ENCODE data around the gene PDE6D. TPM values are rescaled to one million over a fixed set of nuclear protein-coding genes. Genes with fewer than 3 reads are reported as not detected.

Gene PDE6D
- total and polyA plus RNA-seq, 2 experiments from 2014 or later, result 35.2 to 55.6 TPM

DNA sequence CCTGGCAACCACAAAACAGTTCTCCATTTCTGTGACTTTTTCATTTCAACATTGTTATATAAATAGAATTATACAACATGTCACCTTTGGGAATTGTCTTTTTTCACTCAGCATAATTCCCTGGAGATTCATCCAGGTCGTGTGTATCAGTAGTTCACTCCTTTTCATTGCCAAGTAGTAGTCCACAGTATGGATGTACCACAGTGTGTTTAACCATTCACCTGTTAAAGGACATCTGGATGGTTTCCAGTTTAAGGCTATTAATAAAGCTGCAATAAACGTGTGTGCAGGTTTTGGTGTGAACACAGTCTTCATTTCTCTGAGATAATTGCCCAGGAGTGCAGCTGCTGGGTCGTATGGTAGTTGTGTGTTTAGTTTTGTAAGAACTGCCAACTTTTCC, 40.8 kb upstream of the PDE6D start:
- Histone ChIP-seq H4K20me1 (replicated peaks; ENCODE audit: insufficient read depth) (no peaks in the 10 kb centered on the region), H2AFZ (no peak overlapping the region), H3K4me2 (no peak overlapping the region), H3K27ac (ENCODE audit: low read depth) (no peak overlapping the region), H3K27me3 (ENCODE audit: insufficient read depth) (no peaks in the 10 kb centered on the region), H3K79me2 (replicated peaks; ENCODE audit: insufficient read depth) (no peaks in the 10 kb centered on the region), H3K9me2 (ENCODE audit: insufficient read depth) (no peaks in the 10 kb centered on the region), H3K4me3 (no peak overlapping the region), H3K4me1 (ENCODE audit: insufficient read depth) (no peaks in the 10 kb centered on the region), H3K36me3 (ENCODE audit: insufficient read depth) (no peaks in the 10 kb centered on the region), H3F3A (replicated peaks; ENCODE audit: low read depth) (no peaks in the 10 kb centered on the region)
- no peaks in the 10 kb centered on the region for H3K36me3 Mint-ChIP-seq (ENCODE audit: low read depth)
- H3K27me3 Mint-ChIP-seq (ENCODE audit: insufficient read depth, low read depth, poor library complexity), result peaks cover 2% of the 10 kb centered on the region
- TF ChIP-seq JUNB (IDR thresholded peaks at IDR 0.05; ENCODE audit: unreplicated experiment) (no peak), ZNF114 (CRISPR knock-in tag; IDR thresholded peaks at IDR 0.05) (no peak), NANOG (IDR thresholded peaks at IDR 0.05; ENCODE audit: borderline replicate concordance) (no peak), CREB1 (CRISPR knock-in tag; IDR thresholded peaks at IDR 0.05; ENCODE audit: low read depth) (no peak), ZNF331 (CRISPR knock-in tag; IDR thresholded peaks at IDR 0.05; ENCODE audit: low read depth) (no peak), POLR2AphosphoS5 (IDR thresholded peaks at IDR 0.05; ENCODE audit: low read depth) (no peak)
- TF ChIP-seq, protein P1, sequence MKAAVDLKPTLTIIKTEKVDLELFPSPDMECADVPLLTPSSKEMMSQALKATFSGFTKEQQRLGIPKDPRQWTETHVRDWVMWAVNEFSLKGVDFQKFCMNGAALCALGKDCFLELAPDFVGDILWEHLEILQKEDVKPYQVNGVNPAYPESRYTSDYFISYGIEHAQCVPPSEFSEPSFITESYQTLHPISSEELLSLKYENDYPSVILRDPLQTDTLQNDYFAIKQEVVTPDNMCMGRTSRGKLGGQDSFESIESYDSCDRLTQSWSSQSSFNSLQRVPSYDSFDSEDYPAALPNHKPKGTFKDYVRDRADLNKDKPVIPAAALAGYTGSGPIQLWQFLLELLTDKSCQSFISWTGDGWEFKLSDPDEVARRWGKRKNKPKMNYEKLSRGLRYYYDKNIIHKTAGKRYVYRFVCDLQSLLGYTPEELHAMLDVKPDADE (IDR thresholded peaks at IDR 0.05), result no peak
- TF ChIP-seq, protein P2, sequence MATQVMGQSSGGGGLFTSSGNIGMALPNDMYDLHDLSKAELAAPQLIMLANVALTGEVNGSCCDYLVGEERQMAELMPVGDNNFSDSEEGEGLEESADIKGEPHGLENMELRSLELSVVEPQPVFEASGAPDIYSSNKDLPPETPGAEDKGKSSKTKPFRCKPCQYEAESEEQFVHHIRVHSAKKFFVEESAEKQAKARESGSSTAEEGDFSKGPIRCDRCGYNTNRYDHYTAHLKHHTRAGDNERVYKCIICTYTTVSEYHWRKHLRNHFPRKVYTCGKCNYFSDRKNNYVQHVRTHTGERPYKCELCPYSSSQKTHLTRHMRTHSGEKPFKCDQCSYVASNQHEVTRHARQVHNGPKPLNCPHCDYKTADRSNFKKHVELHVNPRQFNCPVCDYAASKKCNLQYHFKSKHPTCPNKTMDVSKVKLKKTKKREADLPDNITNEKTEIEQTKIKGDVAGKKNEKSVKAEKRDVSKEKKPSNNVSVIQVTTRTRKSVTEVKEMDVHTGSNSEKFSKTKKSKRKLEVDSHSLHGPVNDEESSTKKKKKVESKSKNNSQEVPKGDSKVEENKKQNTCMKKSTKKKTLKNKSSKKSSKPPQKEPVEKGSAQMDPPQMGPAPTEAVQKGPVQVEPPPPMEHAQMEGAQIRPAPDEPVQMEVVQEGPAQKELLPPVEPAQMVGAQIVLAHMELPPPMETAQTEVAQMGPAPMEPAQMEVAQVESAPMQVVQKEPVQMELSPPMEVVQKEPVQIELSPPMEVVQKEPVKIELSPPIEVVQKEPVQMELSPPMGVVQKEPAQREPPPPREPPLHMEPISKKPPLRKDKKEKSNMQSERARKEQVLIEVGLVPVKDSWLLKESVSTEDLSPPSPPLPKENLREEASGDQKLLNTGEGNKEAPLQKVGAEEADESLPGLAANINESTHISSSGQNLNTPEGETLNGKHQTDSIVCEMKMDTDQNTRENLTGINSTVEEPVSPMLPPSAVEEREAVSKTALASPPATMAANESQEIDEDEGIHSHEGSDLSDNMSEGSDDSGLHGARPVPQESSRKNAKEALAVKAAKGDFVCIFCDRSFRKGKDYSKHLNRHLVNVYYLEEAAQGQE (IDR thresholded peaks at IDR 0.05; ENCODE audit: unreplicated experiment), result no peak
- TF ChIP-seq, protein P3, sequence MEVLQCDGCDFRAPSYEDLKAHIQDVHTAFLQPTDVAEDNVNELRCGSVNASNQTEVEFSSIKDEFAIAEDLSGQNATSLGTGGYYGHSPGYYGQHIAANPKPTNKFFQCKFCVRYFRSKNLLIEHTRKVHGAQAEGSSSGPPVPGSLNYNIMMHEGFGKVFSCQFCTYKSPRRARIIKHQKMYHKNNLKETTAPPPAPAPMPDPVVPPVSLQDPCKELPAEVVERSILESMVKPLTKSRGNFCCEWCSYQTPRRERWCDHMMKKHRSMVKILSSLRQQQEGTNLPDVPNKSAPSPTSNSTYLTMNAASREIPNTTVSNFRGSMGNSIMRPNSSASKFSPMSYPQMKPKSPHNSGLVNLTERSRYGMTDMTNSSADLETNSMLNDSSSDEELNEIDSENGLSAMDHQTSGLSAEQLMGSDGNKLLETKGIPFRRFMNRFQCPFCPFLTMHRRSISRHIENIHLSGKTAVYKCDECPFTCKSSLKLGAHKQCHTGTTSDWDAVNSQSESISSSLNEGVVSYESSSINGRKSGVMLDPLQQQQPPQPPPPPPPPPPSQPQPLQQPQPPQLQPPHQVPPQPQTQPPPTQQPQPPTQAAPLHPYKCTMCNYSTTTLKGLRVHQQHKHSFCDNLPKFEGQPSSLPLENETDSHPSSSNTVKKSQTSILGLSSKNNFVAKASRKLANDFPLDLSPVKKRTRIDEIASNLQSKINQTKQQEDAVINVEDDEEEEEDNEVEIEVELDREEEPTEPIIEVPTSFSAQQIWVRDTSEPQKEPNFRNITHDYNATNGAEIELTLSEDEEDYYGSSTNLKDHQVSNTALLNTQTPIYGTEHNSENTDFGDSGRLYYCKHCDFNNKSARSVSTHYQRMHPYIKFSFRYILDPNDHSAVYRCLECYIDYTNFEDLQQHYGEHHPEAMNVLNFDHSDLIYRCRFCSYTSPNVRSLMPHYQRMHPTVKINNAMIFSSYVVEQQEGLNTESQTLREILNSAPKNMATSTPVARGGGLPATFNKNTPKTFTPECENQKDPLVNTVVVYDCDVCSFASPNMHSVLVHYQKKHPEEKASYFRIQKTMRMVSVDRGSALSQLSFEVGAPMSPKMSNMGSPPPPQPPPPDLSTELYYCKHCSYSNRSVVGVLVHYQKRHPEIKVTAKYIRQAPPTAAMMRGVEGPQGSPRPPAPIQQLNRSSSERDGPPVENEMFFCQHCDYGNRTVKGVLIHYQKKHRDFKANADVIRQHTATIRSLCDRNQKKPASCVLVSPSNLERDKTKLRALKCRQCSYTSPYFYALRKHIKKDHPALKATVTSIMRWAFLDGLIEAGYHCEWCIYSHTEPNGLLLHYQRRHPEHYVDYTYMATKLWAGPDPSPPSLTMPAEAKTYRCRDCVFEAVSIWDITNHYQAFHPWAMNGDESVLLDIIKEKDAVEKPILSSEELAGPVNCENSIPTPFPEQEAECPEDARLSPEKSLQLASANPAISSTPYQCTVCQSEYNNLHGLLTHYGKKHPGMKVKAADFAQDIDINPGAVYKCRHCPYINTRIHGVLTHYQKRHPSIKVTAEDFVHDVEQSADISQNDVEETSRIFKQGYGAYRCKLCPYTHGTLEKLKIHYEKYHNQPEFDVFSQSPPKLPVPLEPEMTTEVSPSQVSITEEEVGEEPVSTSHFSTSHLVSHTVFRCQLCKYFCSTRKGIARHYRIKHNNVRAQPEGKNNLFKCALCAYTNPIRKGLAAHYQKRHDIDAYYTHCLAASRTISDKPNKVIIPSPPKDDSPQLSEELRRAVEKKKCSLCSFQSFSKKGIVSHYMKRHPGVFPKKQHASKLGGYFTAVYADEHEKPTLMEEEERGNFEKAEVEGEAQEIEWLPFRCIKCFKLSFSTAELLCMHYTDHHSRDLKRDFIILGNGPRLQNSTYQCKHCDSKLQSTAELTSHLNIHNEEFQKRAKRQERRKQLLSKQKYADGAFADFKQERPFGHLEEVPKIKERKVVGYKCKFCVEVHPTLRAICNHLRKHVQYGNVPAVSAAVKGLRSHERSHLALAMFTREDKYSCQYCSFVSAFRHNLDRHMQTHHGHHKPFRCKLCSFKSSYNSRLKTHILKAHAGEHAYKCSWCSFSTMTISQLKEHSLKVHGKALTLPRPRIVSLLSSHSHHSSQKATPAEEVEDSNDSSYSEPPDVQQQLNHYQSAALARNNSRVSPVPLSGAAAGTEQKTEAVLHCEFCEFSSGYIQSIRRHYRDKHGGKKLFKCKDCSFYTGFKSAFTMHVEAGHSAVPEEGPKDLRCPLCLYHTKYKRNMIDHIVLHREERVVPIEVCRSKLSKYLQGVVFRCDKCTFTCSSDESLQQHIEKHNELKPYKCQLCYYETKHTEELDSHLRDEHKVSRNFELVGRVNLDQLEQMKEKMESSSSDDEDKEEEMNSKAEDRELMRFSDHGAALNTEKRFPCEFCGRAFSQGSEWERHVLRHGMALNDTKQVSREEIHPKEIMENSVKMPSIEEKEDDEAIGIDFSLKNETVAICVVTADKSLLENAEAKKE (CRISPR knock-in tag; IDR thresholded peaks at IDR 0.05), result no peak
- H3K4me1 Mint-ChIP-seq, result no peaks in the 10 kb centered on the region
- DNase-seq (ENCODE audit: low spot score) (no peak), ATAC-seq (no peak)
- H3K27ac Mint-ChIP-seq, result no peak overlapping the region
- H3K4me3 Mint-ChIP-seq, result no peak overlapping the region
- H3K9me3 Mint-ChIP-seq, result peaks cover 15% of the 10 kb centered on the region

Measured in GM23338 (cell line).